Measurements from ENCODE around the gene GRSF1. TPM values are rescaled to one million over a fixed set of nuclear protein-coding genes. Genes with fewer than 3 reads are reported as not detected.

Gene GRSF1
- polyA plus RNA-seq, 3 donors, result 29.1 to 95.9 (median 93.6) TPM

GRCh38 chr4:70833675-70834074, 6.0 kb downstream of the GRSF1 start:
- no peak overlapping the region for H3K9ac ChIP-seq (ENCODE audit: insufficient read depth, low read length, poor library complexity, severe bottlenecking)
- no peak overlapping the region for H3K27ac ChIP-seq (ENCODE audit: low read depth in 1 of 2, low read length in 2 of 2)
- intact Hi-C loops (cut with micrococcal nuclease), result no loop called here
- Mint-ChIP-seq H3K27ac (no peak overlapping the region), H3K27me3 (ENCODE audit: low read depth in 3 of 3) (peaks cover 0 to 2% (median 0%) of the 10 kb centered on the region in 3 donors), H3K36me3 (peaks cover 51 to 68% of the 10 kb centered on the region in 2 donors), H3K4me3 (no peak overlapping the region), H3K9me3 (peaks cover 0 to 2% (median 0%) of the 10 kb centered on the region in 7 donors), H3K4me1 (peaks cover 21% of the 10 kb centered on the region)
- H3K4me2 ChIP-seq (replicated peaks; ENCODE audit: extremely low read depth, low read length, poor library complexity, severe bottlenecking), result no peak overlapping the region
- WGBS (ENCODE audit: insufficient coverage), result no CpG with 5 or more reads among the region's 1 CpG
- H3K36me3 ChIP-seq (replicated peaks in 1 of 2; ENCODE audit: control insufficient read depth in 1 of 2, insufficient read depth in 2 of 2, low read length in 2 of 2), result peaks cover 55 to 68% of the 10 kb centered on the region in 2 donors
- no peak for DNase-seq
- H2AFZ ChIP-seq (ENCODE audit: insufficient read depth, low read depth, low read length, poor library complexity, severe bottlenecking), result no peak overlapping the region
- H4K20me1 ChIP-seq (ENCODE audit: insufficient read depth, low read length), result peaks cover 78% of the 10 kb centered on the region
- H3K4me1 ChIP-seq (ENCODE audit: control insufficient read depth in 1 of 2, insufficient read depth in 2 of 2, low read length in 2 of 2), result peaks cover 20 to 24% of the 10 kb centered on the region in 2 donors
- H3K79me2 ChIP-seq (ENCODE audit: insufficient read depth, low read length), result peaks cover 58% of the 10 kb centered on the region
- no peaks in the 10 kb centered on the region for H3K9me3 ChIP-seq (replicated peaks in 1 of 2; ENCODE audit: control insufficient read depth in 1 of 2, insufficient read depth in 1 of 2, low read length in 2 of 2)
- H3K27me3 ChIP-seq (ENCODE audit: control insufficient read depth in 2 of 2, insufficient read depth in 2 of 2, low read length in 2 of 2), result no peaks in the 10 kb centered on the region
- no peak overlapping the region for H3K4me3 ChIP-seq (replicated peaks in 1 of 3; ENCODE audit: low read depth in 2 of 3, low read length in 3 of 3)
- no peak for TF ChIP-seq CTCF (IDR thresholded peaks at IDR 0.05)

GRCh38 chr4:70831293-70831692, 8.4 kb downstream of the GRSF1 start:
- peaks cover 0 to 2% of the 10 kb centered on the region in 2 donors for H3K4me1 ChIP-seq (ENCODE audit: control insufficient read depth in 1 of 2, insufficient read depth in 2 of 2, low read length in 2 of 2)
- no peak overlapping the region for H2AFZ ChIP-seq (ENCODE audit: insufficient read depth, low read depth, low read length, poor library complexity, severe bottlenecking)
- 100% methylated on average over 2 of the region's 4 CpGs for WGBS (ENCODE audit: insufficient coverage)
- H3K4me2 ChIP-seq (replicated peaks; ENCODE audit: extremely low read depth, low read length, poor library complexity, severe bottlenecking), result no peak overlapping the region
- Mint-ChIP-seq H3K27me3 (ENCODE audit: low read depth in 3 of 3) (peaks cover 0 to 2% (median 0%) of the 10 kb centered on the region in 3 donors), H3K4me1 (peaks cover 2% of the 10 kb centered on the region), H3K9me3 (no peaks in the 10 kb centered on the region), H3K36me3 (peaks cover 64 to 91% of the 10 kb centered on the region in 2 donors), H3K27ac (peak overlapping the region in 1 of 7 donors; percentile 33), H3K4me3 (no peak overlapping the region)
- H3K36me3 ChIP-seq (replicated peaks in 1 of 2; ENCODE audit: control insufficient read depth in 1 of 2, insufficient read depth in 2 of 2, low read length in 2 of 2), result peaks cover 75 to 91% of the 10 kb centered on the region in 2 donors
- peaks cover 34% of the 10 kb centered on the region for H3K79me2 ChIP-seq (ENCODE audit: insufficient read depth, low read length)
- no peak overlapping the region for H3K27ac ChIP-seq (ENCODE audit: low read depth in 1 of 2, low read length in 2 of 2)
- H3K4me3 ChIP-seq (replicated peaks in 1 of 3; ENCODE audit: low read depth in 2 of 3, low read length in 3 of 3), result no peak overlapping the region
- H4K20me1 ChIP-seq (ENCODE audit: insufficient read depth, low read length), result peaks cover 55% of the 10 kb centered on the region
- no peak for TF ChIP-seq CTCF (IDR thresholded peaks at IDR 0.05)
- no peaks in the 10 kb centered on the region for H3K9me3 ChIP-seq (replicated peaks in 1 of 2; ENCODE audit: control insufficient read depth in 1 of 2, insufficient read depth in 1 of 2, low read length in 2 of 2)
- no peak overlapping the region for H3K9ac ChIP-seq (ENCODE audit: insufficient read depth, low read length, poor library complexity, severe bottlenecking)
- DNase-seq, result no peak
- intact Hi-C loops (cut with micrococcal nuclease), result no loop called here
- H3K27me3 ChIP-seq (ENCODE audit: control insufficient read depth in 2 of 2, insufficient read depth in 2 of 2, low read length in 2 of 2), result no peaks in the 10 kb centered on the region

Data from CD14-positive monocyte (primary cell).